Temporal lobe (tissue), 2 donors: Measurements from ENCODE around the gene CAPSL. TPM values are rescaled to one million over a fixed set of nuclear protein-coding genes. Genes with fewer than 3 reads are reported as not detected.

Experiments used
- small RNA-seq: library from RNA; depleted of rRNA; stranded (forward); fragments of <200 nt; gene quantifications from one replicate; pipeline ENCODE3, GENCODE V24; 2014; ENCODE audit warnings: low replicate concordance
- total RNA-seq: library from RNA; depleted of rRNA; stranded (reverse); fragments of >200 nt; gene quantifications from one replicate; pipeline ENCODE4 v1.2.3, GENCODE V29; 2014

The CAPSL gene
- total RNA-seq, 1 donor from 2014 or later, result not detected

Small RNAs within 50 kb of the gene (small RNA-seq; reads per million reads assigned to genes)
- gene AC112204.1, result not detected

Other genes with a start within 250 kb of the CAPSL start
- gene IL7R, start 81.7 kb downstream of the CAPSL start, total RNA-seq, result 0.98 TPM
- gene UGT3A1, start 52.8 kb upstream of the CAPSL start, total RNA-seq, result not detected
- not detected for gene UGT3A2, start 128.3 kb upstream of the CAPSL start, total RNA-seq
- gene LMBRD2, start 213.3 kb upstream of the CAPSL start, total RNA-seq, result 56.8 TPM
- 13.5 TPM for gene SKP2, start 213.5 kb upstream of the CAPSL start, total RNA-seq